OCI-LY7 (cell line): ENCODE measurements around the gene PRR16.

Experiments used
- EZH2phosphoT487 ChIP-seq: fragments of 200-600 bp; sonication (generic); IDR thresholded peaks from 2 replicates; pipeline ENCODE4 v1.6.1; 2018; ENCODE audit warnings: low read depth, borderline replicate concordance, mild to moderate bottlenecking, mixed run types, antibody characterized with exemption, low read length, moderate library complexity, mixed read lengths
- TF ChIP-seq, protein P1 (sequence below): fragments of 200-600 bp; sonication (generic); conservative IDR thresholded peaks from 2 replicates; pipeline ENCODE4 v1.5.1; 2014; ENCODE audit warnings: mild to moderate bottlenecking, antibody characterized with exemption, low read length, moderate library complexity, mixed read lengths

DNA sequence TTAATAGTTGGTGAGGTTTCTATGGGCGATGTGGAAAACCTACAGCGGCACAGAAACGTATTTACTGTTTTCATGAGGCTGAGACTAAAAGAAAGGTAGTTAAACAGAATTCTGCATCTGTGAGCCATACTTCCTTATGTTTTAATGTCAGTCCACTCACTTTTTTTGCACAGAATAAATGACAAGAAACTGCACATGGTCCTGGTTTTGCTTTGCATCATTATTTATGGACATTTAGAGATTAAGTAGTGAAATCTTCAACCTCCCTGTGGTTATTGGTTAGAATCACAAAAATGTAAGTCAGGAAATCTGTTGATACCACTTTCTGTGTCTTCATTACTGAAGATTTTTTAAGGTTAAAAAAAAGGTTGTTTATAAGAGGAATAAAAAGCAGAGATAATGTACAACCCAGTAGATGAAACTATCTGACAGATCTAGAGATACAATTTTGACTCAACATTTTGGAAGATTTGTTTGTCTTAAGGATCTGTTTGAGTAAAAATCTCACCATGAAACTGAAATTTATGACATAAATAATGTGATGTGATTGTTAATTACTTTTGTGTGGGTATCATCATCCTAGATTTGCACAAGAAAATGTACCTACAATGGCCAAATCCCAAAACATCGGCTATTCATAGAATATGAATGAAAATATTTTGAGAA is 2.4 kb downstream of the PRR16 start:
- TF ChIP-seq, protein P1, sequence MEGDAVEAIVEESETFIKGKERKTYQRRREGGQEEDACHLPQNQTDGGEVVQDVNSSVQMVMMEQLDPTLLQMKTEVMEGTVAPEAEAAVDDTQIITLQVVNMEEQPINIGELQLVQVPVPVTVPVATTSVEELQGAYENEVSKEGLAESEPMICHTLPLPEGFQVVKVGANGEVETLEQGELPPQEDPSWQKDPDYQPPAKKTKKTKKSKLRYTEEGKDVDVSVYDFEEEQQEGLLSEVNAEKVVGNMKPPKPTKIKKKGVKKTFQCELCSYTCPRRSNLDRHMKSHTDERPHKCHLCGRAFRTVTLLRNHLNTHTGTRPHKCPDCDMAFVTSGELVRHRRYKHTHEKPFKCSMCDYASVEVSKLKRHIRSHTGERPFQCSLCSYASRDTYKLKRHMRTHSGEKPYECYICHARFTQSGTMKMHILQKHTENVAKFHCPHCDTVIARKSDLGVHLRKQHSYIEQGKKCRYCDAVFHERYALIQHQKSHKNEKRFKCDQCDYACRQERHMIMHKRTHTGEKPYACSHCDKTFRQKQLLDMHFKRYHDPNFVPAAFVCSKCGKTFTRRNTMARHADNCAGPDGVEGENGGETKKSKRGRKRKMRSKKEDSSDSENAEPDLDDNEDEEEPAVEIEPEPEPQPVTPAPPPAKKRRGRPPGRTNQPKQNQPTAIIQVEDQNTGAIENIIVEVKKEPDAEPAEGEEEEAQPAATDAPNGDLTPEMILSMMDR, result no peak
- no peak for TF ChIP-seq EZH2phosphoT487
